BJ (cell line): ENCODE results near the gene NMT1. TPM values are rescaled to one million over a fixed set of nuclear protein-coding genes. Genes with fewer than 3 reads are reported as not detected.
"Not testable (repeated sequence)": the region's sequence is repeated elsewhere in the genome, so short reads cannot be mapped to it uniquely, and the experiment has no call there.

ENCODE experiments used
- CTCF ChIA-PET: fragments of 350-600 bp; formaldehyde crosslinking; extraction: SDS; loops from one replicate; lab custom pipeline; 2021; ENCODE audit warnings: antibody characterized with exemption, inconsistent platforms; lab: Yijun Ruan, JAX
- POLR2A ChIA-PET: fragments of 300-600 bp; sonication (Branson Sonifier 250); formaldehyde crosslinking; extraction: SDS; loops from one replicate; lab custom pipeline; 2021; ENCODE audit warnings: antibody characterized with exemption; lab: Charles Lee
- DNase-seq: peaks from one replicate; pipeline ENCODE4 v3.0.0-alpha.2; 2011; ENCODE audit warnings: low read depth
- H3K27me3 ChIP-seq: 2 replicates; pipeline ENCODE4 v1.6.0; 2011; ENCODE audit warnings: low read length; ENCODE audit not compliant: control insufficient read depth, insufficient read depth
- H3K36me3 ChIP-seq: 2 replicates; pipeline ENCODE4 v1.5.1; 2011; ENCODE audit warnings: low read length; ENCODE audit not compliant: control insufficient read depth, insufficient read depth
- H3K4me3 ChIP-seq: 2 replicates; pipeline ENCODE4 v1.5.1; 2011; ENCODE audit warnings: low read depth, mild to moderate bottlenecking, control low read depth, low read length
- polyA plus RNA-seq: library from polyadenylated mRNA; depleted of rRNA; stranded (reverse); fragments of >200 nt; gene quantifications from 2 replicates; pipeline ENCODE4 v1.2.3, GENCODE V29; 2011
- TF ChIP-seq, protein P1 (sequence below): IDR thresholded peaks from 2 replicates; pipeline ENCODE4 v1.5.1; 2011; ENCODE audit warnings: low read depth, mild to moderate bottlenecking, control low read depth, inconsistent platforms, low read length, moderate library complexity; ENCODE audit not compliant: insufficient read depth

NMT1 gene
- polyA plus RNA-seq, 1 experiment: 62.5 TPM

DNA sequence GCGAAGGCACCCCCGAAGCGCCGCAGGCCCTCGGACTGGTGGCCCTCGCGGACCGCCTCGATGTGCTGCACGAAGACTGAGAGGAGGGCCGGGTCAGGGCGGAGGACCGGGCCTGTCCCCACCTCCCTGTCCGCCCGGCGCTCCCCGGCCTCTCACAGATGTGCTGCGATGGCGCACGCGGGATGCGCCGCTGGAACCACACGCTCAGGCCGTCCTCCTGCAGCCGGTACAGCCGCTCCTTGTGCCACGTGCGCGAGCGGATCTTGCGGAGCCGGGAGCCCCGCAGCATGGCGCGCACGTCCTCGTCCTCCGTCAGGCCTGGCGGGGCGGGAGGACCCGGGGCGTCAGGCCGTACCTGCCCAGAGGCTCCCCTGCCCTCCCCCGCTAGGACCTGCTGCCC lies 59.9 kb downstream of the NMT1 start:
- DNase-seq: no peak
- Histone ChIP-seq H3K36me3 (peaks cover 17% of the 10 kb centered on the region), H3K4me3 (no peak overlapping the region), H3K27me3 (no peaks in the 10 kb centered on the region)
- ChIA-PET CTCF (interaction anchor here (0.6 to 2.7 kb wide), 5 partner anchors 9 to 202 kb away, joined by 3 to 10 read pairs (median 5); partner anchors contain the start of genes ACBD4 and PLCD3), POLR2A (no interaction called here)
- TF ChIP-seq, protein P1, sequence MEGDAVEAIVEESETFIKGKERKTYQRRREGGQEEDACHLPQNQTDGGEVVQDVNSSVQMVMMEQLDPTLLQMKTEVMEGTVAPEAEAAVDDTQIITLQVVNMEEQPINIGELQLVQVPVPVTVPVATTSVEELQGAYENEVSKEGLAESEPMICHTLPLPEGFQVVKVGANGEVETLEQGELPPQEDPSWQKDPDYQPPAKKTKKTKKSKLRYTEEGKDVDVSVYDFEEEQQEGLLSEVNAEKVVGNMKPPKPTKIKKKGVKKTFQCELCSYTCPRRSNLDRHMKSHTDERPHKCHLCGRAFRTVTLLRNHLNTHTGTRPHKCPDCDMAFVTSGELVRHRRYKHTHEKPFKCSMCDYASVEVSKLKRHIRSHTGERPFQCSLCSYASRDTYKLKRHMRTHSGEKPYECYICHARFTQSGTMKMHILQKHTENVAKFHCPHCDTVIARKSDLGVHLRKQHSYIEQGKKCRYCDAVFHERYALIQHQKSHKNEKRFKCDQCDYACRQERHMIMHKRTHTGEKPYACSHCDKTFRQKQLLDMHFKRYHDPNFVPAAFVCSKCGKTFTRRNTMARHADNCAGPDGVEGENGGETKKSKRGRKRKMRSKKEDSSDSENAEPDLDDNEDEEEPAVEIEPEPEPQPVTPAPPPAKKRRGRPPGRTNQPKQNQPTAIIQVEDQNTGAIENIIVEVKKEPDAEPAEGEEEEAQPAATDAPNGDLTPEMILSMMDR: no peak

DNA sequence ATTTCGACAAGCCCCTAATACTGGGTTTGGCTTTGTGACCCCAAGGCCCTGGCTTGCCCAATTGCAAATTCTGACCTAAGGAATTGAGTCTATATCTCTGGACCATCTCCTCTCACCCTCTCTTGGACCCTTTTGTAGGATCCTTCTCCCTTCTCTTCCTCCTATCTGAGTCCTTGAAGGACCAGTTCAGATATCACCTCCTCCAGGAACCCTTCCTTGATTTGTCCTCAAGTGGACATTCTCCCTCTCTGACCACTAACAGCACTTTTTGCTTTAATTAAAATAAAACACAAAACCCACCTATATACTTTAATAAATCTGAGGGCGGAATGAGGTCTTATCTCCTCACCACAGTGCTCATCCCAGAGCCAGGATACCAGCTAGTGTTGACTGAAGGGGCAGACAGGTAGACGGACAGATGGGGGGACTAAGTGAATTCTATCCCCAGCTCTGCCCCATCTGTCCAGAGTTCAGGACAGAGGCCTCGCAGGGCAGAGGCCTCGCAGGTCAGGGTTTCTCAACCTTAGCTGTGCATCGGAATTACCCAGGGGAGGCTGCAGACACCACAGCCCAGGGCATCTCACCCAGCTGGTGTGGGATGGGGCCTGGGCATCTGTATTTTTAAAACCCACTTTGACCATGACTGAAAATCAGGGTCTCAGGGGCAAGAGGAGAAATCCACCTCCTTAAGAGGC lies 62.1 kb downstream of the NMT1 start:
- no peaks in the 10 kb centered on the region for H3K27me3 ChIP-seq
- H3K36me3 ChIP-seq: peaks cover 12% of the 10 kb centered on the region
- H3K4me3 ChIP-seq: no peak overlapping the region
- TF ChIP-seq, protein P1: no peak
- no peak for DNase-seq
- ChIA-PET CTCF (interaction anchor here (0.5 to 1.9 kb wide), 6 partner anchors 14 to 89 kb away, joined by 3 to 4 read pairs (median 3); no protein-coding TSS in a partner anchor), POLR2A (no interaction called here)

DNA sequence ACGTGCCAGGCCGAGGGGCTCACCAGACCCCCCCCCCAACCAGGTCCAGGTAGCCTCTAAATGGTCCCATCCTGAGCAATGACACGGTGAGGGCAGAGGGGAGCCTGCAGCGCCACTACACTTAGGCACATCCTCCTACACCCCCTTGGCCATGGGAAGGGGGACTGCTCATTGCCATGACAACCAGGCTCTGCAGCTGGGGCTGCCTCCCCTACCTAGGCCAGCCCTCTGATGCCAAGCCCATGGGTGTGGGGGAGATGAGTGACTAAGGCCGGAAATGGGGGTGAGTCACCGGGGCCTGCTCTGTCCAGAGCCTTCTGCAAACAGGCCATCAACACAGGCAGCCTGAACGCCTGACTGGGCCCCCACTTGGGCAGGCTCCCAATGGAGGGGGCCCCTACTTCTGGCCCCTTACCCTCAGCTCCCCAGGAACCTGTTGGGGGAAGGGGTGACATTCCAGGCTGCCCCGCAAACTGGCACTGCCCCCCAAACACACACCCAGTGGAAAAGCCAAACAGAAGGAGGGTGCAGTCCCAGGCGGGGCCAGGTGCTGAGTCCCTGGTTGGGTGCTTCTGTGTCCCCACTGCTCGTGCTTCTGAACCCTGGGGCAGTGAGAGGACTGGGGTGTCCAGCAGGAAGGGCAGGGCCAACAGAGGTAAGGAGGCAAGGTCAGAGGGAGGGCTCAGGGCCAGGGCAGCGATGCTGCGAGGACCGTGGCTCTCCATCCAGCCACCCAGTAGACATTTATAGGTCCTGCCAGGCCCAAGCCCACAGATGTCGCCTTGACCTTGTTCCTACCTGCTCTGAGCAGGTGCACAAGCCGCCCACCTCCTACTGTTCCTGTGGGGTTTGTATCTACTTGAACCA lies 63.0 kb downstream of the NMT1 start:
- DNase-seq: no peak
- Histone ChIP-seq H3K36me3 (peaks cover 7% of the 10 kb centered on the region), H3K27me3 (no peaks in the 10 kb centered on the region), H3K4me3 (no peak overlapping the region)
- ChIA-PET CTCF (interaction anchor here (0.8 to 1.9 kb wide), 5 partner anchors 9 to 75 kb away, joined by 3 to 4 read pairs (median 3); partner anchors contain the start of gene PLCD3), POLR2A (no interaction called here)
- TF ChIP-seq, protein P1: no peak

DNA sequence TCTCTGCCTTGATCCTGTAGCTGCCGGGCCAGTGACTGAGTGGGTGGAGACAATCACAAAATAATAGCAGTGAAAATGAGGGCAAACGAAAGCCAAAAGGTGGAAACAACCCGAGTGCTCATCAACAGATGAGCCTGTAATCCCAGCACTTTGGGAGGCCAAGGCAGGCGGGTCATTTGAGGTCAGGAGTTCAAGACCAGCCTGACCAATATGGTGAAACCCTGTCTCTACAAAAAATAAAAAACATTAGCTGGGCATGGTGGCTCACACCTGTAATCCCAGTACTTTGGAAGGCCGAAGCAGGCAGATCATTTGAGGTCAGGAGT lies 63.6 kb downstream of the NMT1 start:
- H3K36me3 ChIP-seq, H3K4me3 ChIP-seq, POLR2A ChIA-PET, H3K27me3 ChIP-seq, DNase-seq: not testable (repeated sequence)
- CTCF ChIA-PET: interaction anchor here (0.9 to 2.7 kb wide), 6 partner anchors 8 to 223 kb away, joined by 3 to 12 read pairs (median 3); partner anchors contain the start of genes ACBD4 and PLCD3

DNA sequence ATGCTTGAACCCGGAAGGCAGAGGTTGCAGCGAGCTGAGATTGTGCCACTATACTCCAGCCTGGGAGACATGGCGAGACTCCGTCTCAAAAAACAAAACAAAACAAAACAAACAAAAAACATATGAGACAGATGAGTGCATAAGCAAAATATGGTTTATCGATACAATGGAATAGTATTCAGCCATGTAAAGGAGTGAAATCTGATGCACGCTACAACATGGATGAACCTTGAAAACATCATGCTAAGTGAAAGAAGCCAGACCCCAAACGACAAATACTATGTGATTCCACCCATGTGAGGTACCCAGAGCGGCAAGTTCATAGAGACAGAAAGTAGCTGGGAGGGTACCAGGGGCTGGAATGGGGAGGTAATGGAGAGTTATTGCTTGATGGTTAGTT lies 64.4 kb downstream of the NMT1 start:
- Histone ChIP-seq H3K36me3 (peaks cover 2% of the 10 kb centered on the region), H3K4me3 (no peak overlapping the region), H3K27me3 (no peaks in the 10 kb centered on the region)
- POLR2A ChIA-PET: interaction anchor here (0.6 kb wide), 1 partner anchor 595 kb away, joined by 5 read pairs; no protein-coding TSS in a partner anchor
- no peak for DNase-seq
- CTCF ChIA-PET: interaction anchor here (0.9 to 2.7 kb wide), 4 partner anchors 10 to 224 kb away, joined by 3 to 12 read pairs (median 3); partner anchors contain the start of gene ACBD4
- TF ChIP-seq, protein P1: no peak
